HEK293 (cell line): ENCODE data around the gene XKRX.

ENCODE experiments used
- CTCF ChIA-PET: fragments of 350-600 bp; formaldehyde crosslinking; extraction: SDS; loops from one replicate; lab custom pipeline; 2021; ENCODE audit warnings: antibody characterized with exemption; lab: Yijun Ruan, JAX
- POLR2A ChIA-PET: fragments of 300-600 bp; formaldehyde crosslinking; extraction: SDS; loops from one replicate; lab custom pipeline; 2020; ENCODE audit warnings: antibody characterized with exemption, inconsistent platforms; lab: Yijun Ruan, JAX
- H3K27ac ChIP-seq: fragments of 200-500 bp; sonication (Bioruptor generic); 2 replicates; pipeline ENCODE4 v1.5.1; 2014; ENCODE audit warnings: low read depth, low read length, control low read depth, inconsistent platforms; ENCODE audit errors: extremely low read depth
- H3K36me3 ChIP-seq, 2 experiments: fragments of 200-500 bp in 1 of 2; sonication (Bioruptor generic) in 1 of 2; 1 replicate in 1 of 2; 2 replicates in 1 of 2; pipeline ENCODE4 v1.5.1; 2014 to 2017; ENCODE audit warnings: inconsistent platforms in 2 of 2, low read length in 2 of 2; ENCODE audit not compliant: control insufficient read depth in 2 of 2, insufficient read depth in 1 of 2
- H3K4me1 ChIP-seq: fragments of 200-500 bp; sonication (Bioruptor generic); 2 replicates; pipeline ENCODE4 v1.5.1; 2014; ENCODE audit warnings: mild to moderate bottlenecking, low read length, inconsistent platforms; ENCODE audit not compliant: control insufficient read depth, insufficient read depth
- H3K4me3 ChIP-seq: 2 replicates; pipeline ENCODE4 v1.5.1; 2011; ENCODE audit warnings: low read depth, mild to moderate bottlenecking, control low read depth, low read length, moderate library complexity
- H3K9me3 ChIP-seq: fragments of 200-500 bp; sonication (Bioruptor generic); 2 replicates; pipeline ENCODE4 v1.5.1; 2014; ENCODE audit warnings: low read depth, low read length, inconsistent platforms; ENCODE audit not compliant: control insufficient read depth, insufficient read depth
- MYNN ChIP-seq: fragments of 450-650 bp; formaldehyde crosslinking; IDR thresholded peaks from 2 replicates; pipeline ENCODE4 v1.5.1; 2016; ENCODE audit warnings: missing biosample characterization, missing genetic modification characterization, borderline replicate concordance
- PRDM1 ChIP-seq: fragments of 450-650 bp; formaldehyde crosslinking; IDR thresholded peaks from 2 replicates; pipeline ENCODE4; 2016; ENCODE audit warnings: missing biosample characterization, missing genetic modification characterization
- SETDB1 ChIP-seq: IDR thresholded peaks from one replicate; pipeline ENCODE4 v1.6.1; 2017; ENCODE audit warnings: mild to moderate bottlenecking, low read length, moderate library complexity, mixed read lengths; ENCODE audit not compliant: insufficient read length
- TCF7L2 ChIP-seq: IDR thresholded peaks from 2 replicates; pipeline ENCODE4 v1.6.1; 2011; ENCODE audit warnings: low read depth, mild to moderate bottlenecking, inconsistent platforms, low read length, moderate library complexity, borderline replicate concordance
- ZBTB49 ChIP-seq: fragments of 450-650 bp; formaldehyde crosslinking; IDR thresholded peaks from 2 replicates; pipeline ENCODE4 v1.5.1; 2016; ENCODE audit warnings: missing biosample characterization, missing genetic modification characterization, low read depth
- ZBTB7A ChIP-seq: fragments of 450-650 bp; formaldehyde crosslinking; IDR thresholded peaks from 2 replicates; pipeline ENCODE4 v1.5.1; 2016; ENCODE audit warnings: low read depth, missing biosample characterization, missing genetic modification characterization
- ZFHX2 ChIP-seq: fragments of 450-650 bp; formaldehyde crosslinking; conservative IDR thresholded peaks from 2 replicates; pipeline ENCODE4 v1.5.1; 2016; ENCODE audit warnings: missing biosample characterization, missing genetic modification characterization
- ZFP37 ChIP-seq: fragments of 450-650 bp; formaldehyde crosslinking; IDR thresholded peaks from 2 replicates; pipeline ENCODE4 v1.5.1; 2016; ENCODE audit warnings: missing biosample characterization, missing genetic modification characterization
- ZNF140 ChIP-seq: fragments of 450-650 bp; formaldehyde crosslinking; IDR thresholded peaks from 2 replicates; pipeline ENCODE4 v1.5.1; 2016; ENCODE audit warnings: missing biosample characterization, missing genetic modification characterization
- ZNF362 ChIP-seq: fragments of 450-650 bp; formaldehyde crosslinking; IDR thresholded peaks from 2 replicates; pipeline ENCODE4 v1.5.1; 2016; ENCODE audit warnings: missing biosample characterization, missing genetic modification characterization
- ZNF37A ChIP-seq: fragments of 450-650 bp; IDR thresholded peaks from 2 replicates; pipeline ENCODE4 v1.5.1; 2018; ENCODE audit warnings: missing biosample characterization, missing genetic modification characterization
- ZNF530 ChIP-seq: fragments of 450-650 bp; formaldehyde crosslinking; IDR thresholded peaks from 2 replicates; pipeline ENCODE4 v1.5.1; 2016; ENCODE audit warnings: low read depth, missing biosample characterization, missing genetic modification characterization
- ZNF561 ChIP-seq: fragments of 450-650 bp; IDR thresholded peaks from 2 replicates; pipeline ENCODE4 v1.5.1; 2018; ENCODE audit warnings: missing biosample characterization, missing genetic modification characterization, borderline replicate concordance
- ZNF571 ChIP-seq: fragments of 450-650 bp; formaldehyde crosslinking; IDR thresholded peaks from 2 replicates; pipeline ENCODE4 v1.5.0; 2017; ENCODE audit warnings: missing biosample characterization, missing genetic modification characterization
- ZNF596 ChIP-seq: fragments of 450-650 bp; IDR thresholded peaks from 2 replicates; pipeline ENCODE4 v1.5.0; 2018; ENCODE audit warnings: missing biosample characterization, mild to moderate bottlenecking, missing genetic modification characterization, moderate library complexity
- ZNF600 ChIP-seq: fragments of 450-650 bp; formaldehyde crosslinking; IDR thresholded peaks from 2 replicates; pipeline ENCODE4 v1.5.1; 2016; ENCODE audit warnings: missing biosample characterization, missing genetic modification characterization
- ZNF629 ChIP-seq: fragments of 450-650 bp; formaldehyde crosslinking; IDR thresholded peaks from 2 replicates; pipeline ENCODE4 v1.5.1; 2017; ENCODE audit warnings: missing biosample characterization, missing genetic modification characterization
- ZNF670 ChIP-seq: fragments of 450-650 bp; formaldehyde crosslinking; IDR thresholded peaks from 2 replicates; pipeline ENCODE4 v1.5.1; 2016; ENCODE audit warnings: missing biosample characterization, missing genetic modification characterization, low read depth
- ZNF768 ChIP-seq: fragments of 450-650 bp; formaldehyde crosslinking; IDR thresholded peaks from 2 replicates; pipeline ENCODE4 v1.5.1; 2018; ENCODE audit warnings: missing biosample characterization, mild to moderate bottlenecking, missing genetic modification characterization
- ZNF776 ChIP-seq: fragments of 450-650 bp; formaldehyde crosslinking; IDR thresholded peaks from 2 replicates; pipeline ENCODE4 v1.5.0; 2017; ENCODE audit warnings: missing biosample characterization, missing genetic modification characterization, borderline replicate concordance
- TF ChIP-seq, protein P1 (sequence below): fragments of 450-650 bp; formaldehyde crosslinking; IDR thresholded peaks from 2 replicates; pipeline ENCODE4 v1.5.0; 2017; ENCODE audit warnings: missing biosample characterization, missing genetic modification characterization, borderline replicate concordance
- TF ChIP-seq, protein P2 (sequence below): fragments of 450-650 bp; formaldehyde crosslinking; IDR thresholded peaks from 2 replicates; pipeline ENCODE4 v1.5.1; 2016; ENCODE audit warnings: missing biosample characterization, missing genetic modification characterization

Gene XKRX

DNA sequence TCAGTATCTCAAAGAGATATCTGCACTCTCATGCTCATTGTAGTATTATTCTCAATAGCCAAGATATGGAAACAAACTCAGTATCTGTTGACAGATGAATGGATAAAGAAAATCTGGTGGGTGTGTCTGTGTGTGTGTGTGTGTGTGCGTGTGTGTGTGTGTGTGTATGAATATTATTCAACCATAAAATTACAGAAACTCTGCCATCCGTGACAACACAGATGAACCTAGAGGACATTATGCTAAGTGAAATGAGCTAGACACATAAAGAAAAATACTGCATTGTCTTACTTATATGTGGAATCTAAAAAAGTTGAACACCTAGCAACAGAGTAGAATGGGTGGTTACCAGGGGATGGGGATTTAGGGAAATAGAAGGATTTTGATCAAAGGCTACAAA is 13.2 kb downstream of the XKRX start:
- H3K4me1 ChIP-seq, result no peaks in the 10 kb centered on the region
- no peaks in the 10 kb centered on the region for H3K36me3 ChIP-seq
- no peaks in the 10 kb centered on the region for H3K9me3 ChIP-seq
- TF ChIP-seq ZNF140 (tag by site-specific recombination) (no peak), ZNF561 (tag by site-specific recombination) (no peak), ZNF362 (tag by site-specific recombination) (no peak), TCF7L2 (no peak), SETDB1 (no peak), ZFHX2 (no peak), ZNF37A (tag by site-specific recombination) (no peak), ZNF571 (no peak), ZNF629 (tag by site-specific recombination) (no peak), PRDM1 (tag by site-specific recombination) (no peak), ZNF768 (tag by site-specific recombination) (no peak), ZNF776 (tag by site-specific recombination) (no peak), ZBTB49 (tag by site-specific recombination) (no peak), ZFP37 (no peak), ZNF670 (tag by site-specific recombination) (no peak)
- TF ChIP-seq, protein P1, sequence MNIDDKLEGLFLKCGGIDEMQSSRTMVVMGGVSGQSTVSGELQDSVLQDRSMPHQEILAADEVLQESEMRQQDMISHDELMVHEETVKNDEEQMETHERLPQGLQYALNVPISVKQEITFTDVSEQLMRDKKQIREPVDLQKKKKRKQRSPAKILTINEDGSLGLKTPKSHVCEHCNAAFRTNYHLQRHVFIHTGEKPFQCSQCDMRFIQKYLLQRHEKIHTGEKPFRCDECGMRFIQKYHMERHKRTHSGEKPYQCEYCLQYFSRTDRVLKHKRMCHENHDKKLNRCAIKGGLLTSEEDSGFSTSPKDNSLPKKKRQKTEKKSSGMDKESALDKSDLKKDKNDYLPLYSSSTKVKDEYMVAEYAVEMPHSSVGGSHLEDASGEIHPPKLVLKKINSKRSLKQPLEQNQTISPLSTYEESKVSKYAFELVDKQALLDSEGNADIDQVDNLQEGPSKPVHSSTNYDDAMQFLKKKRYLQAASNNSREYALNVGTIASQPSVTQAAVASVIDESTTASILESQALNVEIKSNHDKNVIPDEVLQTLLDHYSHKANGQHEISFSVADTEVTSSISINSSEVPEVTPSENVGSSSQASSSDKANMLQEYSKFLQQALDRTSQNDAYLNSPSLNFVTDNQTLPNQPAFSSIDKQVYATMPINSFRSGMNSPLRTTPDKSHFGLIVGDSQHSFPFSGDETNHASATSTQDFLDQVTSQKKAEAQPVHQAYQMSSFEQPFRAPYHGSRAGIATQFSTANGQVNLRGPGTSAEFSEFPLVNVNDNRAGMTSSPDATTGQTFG, result no peak
- no peak overlapping the region for H3K4me3 ChIP-seq
- ChIA-PET CTCF (no interaction called here), POLR2A (no interaction called here)
- H3K27ac ChIP-seq, result no peak overlapping the region

- ChIA-PET POLR2A (no interaction called here), CTCF (interaction anchor here (0.7 kb wide), 1 partner anchor 21 kb away, joined by 4 read pairs; no protein-coding TSS in a partner anchor)
- TF ChIP-seq ZBTB7A (tag by site-specific recombination) (no peak), ZNF600 (tag by site-specific recombination) (no peak), PRDM1 (tag by site-specific recombination) (no peak), MYNN (tag by site-specific recombination) (no peak), ZNF530 (no peak), ZNF768 (tag by site-specific recombination) (no peak), ZNF776 (tag by site-specific recombination) (no peak), ZNF670 (tag by site-specific recombination) (no peak), ZNF596 (tag by site-specific recombination) (no peak)
- TF ChIP-seq, protein P2, sequence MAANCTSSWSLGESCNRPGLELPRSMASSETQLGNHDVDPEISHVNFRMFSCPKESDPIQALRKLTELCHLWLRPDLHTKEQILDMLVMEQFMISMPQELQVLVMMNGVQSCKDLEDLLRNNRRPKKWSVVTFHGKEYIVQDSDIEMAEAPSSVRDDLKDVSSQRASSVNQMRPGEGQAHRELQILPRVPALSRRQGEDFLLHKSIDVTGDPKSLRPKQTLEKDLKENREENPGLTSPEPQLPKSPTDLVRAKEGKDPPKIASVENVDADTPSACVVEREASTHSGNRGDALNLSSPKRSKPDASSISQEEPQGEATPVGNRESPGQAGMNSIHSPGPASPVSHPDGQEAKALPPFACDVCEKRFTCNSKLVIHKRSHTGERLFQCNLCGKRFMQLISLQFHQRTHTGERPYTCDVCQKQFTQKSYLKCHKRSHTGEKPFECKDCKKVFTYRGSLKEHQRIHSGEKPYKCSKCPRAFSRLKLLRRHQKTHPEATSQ (tag by site-specific recombination), result no peak
- Histone ChIP-seq H3K27ac (no peak overlapping the region), H3K4me3 (no peak overlapping the region), H3K9me3 (no peaks in the 10 kb centered on the region), H3K4me1 (no peaks in the 10 kb centered on the region), H3K36me3 (no peaks in the 10 kb centered on the region)
These were observed 15.6 kb downstream of the XKRX start for GRCh38 chrX:100913111-100913510.
